Activated CD8-positive, alpha-beta memory T cell treated with anti-CD3 and anti-CD28 coated beads for 24 hours (primary cell): ENCODE results near the gene PAXX.
"Not testable (repeated sequence)": the region's sequence is repeated elsewhere in the genome, so short reads cannot be mapped to it uniquely, and the experiment has no call there.

Source experiments
- DNase-seq: peaks from one replicate; pipeline ENCODE4 v3.0.0-alpha.2; 2020

PAXX gene

GRCh38 chr9:137019891-137020683 lies 27.9 kb downstream of the PAXX start:
- no peak for DNase-seq

DNA sequence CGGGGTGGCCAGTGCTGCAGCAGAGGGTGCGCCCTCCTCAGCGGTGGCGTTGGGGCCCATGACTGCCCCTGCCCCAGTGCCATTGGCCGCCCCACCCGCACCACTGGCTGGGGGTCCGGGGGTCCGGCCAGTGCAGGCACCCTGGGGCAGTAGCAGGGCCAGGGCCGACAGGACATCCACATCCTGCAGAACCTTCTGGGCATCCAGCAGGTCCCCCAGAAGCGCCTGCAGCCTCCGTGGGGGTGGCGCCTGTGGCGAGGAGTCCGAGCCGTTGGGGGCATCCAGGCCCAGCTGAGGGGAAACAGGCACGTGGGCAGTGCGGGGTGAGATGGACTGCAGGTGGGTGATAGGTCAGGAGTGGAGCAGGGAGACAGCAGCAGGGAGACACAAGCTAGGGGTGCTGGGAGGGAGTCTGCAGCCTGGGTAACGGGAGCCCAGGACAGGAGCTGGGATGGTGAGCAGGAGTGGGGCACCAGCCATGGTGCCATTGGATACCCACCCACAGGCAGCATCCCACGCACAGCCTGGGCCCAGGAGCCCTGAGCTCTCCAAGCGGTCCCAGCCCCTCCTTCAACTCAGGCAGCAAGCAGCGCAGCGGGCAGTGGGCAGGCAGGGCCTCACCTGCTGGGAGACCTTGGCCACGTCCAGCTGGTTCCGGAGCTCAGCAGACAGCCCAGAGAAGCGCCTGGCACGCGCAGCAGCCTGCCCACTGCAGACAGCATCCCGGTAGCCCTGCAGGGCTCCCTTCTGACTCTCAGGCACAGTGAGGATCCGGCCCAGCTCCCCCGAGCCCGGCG lies 28.7 kb downstream of the PAXX start:
- no peak for DNase-seq

DNA sequence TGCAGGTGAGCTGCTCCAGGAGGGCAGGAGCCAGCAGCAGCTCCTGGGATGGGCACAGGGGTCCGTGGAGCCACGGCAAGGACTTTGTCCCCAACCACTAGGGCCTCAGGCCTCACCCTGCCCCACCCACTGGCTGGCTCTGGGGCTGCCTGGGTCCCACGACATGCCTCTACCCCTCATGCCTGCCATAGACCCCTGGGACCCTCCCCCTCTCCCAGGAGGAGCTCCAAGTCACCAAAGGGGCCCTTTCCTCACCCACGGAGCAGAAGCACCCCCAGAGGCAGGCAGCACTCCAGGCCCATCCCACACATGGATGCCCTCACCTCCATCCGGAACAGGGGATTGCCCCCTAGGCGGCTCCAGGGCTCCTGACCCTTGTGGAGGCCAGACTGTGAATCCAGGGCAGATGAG lies 29.4 kb downstream of the PAXX start:
- no peak for DNase-seq

DNA sequence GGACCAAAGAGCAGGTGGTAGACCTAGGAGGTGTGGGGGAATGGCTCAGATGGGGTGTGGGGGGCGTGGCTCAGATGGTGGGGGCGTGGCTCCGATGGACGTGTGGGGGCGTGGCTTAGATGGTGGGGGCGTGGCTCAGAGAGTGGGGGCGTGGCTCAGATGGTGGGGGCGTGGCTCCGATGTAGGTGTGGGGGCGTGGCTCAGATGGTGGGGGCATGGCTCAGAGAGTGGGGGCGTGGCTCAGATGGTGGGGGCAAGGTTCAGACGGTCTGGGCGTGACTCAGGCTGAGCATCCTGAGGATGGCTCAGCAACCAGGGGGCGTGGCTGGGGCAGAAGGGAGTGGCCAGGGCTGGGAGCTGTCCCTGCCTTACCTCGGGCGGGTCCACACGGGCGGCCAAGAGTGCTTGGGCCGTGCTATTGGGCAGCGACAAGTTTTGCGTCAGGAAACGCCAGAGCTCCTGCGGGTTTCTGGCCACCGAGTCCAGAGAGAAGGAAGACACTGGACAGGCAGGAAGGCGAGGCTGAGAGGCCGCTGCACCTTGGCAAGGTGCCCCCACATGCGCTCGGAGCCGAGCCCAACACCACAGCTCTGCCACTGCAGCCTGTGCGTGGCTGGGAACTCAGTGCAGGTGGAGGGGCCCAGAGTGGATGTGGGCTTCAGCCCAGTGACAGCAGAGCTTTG lies 29.9 kb downstream of the PAXX start:
- peak; percentile 82 for DNase-seq

DNA sequence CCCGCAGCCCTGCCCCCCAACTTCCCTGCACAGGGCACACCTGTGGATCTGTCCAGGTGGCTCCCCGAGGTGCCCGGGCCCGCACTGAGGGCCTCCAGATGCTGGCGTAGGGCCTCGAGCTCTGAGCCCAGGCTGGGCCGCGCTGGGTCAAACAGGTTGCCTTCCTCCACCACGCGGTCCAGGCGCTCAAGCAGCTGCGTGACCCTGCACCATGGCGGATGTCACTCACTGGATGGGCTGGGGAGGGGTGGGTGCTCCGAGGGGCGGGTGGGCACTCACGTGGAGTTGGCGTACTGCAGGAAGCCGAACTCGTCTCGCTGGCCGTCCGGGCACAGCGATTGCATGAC lies 30.4 kb downstream of the PAXX start:
- no peak for DNase-seq

DNA sequence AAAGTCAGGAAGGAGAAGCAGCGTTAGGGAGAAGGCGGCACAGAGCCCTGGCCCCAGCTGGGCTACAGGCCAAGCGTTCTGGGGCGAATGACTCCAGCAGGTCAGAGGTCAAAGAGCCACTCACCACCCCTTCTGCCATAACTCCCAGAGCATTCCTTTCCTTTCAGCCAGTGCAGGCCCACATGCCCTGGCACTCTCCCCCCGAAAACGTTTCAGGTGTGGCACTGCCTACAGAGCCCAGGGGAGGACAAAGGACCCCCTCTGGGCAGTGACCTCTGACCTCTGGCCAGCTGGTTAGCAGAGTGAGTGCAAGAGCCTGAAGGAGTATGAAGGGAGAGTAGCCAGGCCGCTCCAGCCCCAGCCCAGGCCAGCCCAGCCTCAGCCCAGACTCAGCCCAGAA lies 30.9 kb downstream of the PAXX start:
- no peak for DNase-seq

DNA sequence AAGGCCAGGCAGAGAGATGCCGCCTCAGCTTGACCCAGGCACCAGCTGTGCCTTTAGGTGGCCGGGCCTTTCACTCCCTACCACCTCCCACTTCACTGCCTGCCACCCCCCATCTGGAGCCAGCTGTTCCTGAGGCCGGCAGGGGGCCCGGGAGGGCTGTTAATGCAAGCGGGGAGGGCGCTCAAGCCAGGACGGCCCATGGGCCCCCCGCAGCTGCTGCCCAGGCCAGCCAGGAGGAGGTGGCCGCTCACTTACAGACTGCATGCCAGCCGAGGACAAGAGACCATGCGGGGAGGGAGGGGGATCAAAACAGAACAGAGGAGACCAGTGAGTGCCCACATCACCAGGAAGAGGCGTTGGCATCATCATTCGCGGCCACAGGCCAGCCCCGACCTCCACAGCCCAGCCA lies 31.4 kb downstream of the PAXX start:
- no peak for DNase-seq

DNA sequence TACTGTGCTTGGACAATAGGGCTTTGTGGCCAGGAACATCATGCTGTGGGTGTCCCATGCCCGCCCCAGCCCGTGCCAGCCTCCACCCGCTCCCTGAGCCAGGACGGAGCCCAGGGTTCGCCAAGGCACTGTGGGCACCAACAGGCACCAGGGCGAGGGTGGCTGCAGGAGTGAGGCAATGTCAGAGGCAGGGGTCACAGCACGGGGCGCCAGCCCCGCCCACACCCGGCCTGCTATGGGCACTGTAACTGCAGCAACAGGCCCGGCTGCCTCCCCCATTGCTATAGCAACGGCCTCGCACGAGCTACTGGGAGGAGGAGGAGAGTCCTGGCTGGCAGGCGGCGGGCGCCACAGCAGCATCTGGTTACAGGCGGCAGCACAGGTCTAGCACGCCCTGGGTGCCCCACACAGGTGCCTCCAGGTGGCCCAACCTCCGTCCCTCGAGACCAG lies 33.3 kb downstream of the PAXX start:
- DNase-seq: no peak

DNA sequence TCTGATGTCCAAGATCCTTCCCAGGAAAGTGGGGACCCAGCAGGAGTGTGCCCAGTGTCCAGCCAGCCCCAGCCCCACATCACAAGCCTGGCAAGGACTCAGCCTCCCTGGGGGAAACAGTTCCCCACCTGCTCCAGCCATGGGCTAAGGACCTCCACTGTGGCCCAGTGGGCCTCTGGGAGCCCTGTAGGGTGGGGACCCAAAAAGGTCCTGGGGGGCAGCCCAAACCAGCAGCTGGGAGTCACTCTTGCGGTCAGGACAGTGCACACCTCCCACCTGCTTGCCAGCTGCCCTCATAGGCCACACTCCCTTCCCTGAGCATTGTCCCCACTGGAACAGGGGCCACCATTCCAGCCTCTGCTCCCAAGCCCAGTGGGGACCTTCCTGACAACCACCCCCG lies 34.2 kb downstream of the PAXX start:
- DNase-seq: no peak

GRCh38 chr9:137026828-137027227 lies 34.6 kb downstream of the PAXX start:
- DNase-seq: no peak

DNA sequence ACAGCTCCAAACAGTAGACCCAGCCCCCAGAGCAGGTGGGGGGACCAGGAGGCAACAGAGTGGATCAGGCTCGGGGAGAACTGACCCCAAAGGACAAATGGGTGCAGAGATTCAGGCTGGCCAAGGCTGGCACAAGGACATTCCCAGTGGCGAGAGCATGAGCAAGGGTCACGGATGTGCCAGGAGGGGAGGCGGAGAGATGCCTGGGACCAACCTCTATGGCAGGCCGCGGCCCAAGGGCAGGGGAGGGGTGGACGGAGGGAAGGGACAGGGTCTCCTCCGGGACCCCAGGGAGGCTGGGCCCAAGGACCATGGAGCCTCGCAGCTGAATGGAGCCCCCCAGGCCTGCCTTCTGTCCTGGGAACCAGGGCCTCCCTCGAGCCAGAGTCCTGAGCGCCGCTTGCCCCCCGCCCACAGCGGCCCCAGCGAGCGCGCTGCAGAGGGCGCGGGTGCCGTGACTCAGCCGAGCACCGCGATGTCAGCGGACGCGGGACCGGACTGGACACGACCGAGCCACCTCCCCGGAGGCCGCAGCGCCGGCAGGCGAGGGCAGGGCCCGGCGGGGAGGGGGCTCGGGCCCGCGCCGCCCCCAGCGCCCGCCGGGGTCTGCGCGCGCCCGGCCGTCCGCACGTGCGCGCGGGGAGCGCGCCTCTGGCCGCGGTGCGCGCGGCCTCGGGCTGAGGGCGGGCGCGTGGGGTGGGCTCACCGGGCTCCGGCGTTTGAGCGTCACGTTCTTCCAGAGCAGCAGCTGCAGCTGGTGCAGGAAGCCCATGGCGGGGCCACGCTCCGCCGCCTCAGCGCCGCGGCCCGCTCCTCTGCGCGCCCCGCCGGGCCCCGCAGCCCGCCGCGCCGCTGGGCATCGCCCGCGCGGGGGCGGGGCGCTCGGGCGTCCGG lies 35.4 kb downstream of the PAXX start, which contains the start of gene ABCA2:
ABCA2 (minus strand) TSS at position 869 of the 894 bp plus-strand sequence; CDS start at position 772, 97 bp downstream.
- peak; percentile 68 for DNase-seq

DNA sequence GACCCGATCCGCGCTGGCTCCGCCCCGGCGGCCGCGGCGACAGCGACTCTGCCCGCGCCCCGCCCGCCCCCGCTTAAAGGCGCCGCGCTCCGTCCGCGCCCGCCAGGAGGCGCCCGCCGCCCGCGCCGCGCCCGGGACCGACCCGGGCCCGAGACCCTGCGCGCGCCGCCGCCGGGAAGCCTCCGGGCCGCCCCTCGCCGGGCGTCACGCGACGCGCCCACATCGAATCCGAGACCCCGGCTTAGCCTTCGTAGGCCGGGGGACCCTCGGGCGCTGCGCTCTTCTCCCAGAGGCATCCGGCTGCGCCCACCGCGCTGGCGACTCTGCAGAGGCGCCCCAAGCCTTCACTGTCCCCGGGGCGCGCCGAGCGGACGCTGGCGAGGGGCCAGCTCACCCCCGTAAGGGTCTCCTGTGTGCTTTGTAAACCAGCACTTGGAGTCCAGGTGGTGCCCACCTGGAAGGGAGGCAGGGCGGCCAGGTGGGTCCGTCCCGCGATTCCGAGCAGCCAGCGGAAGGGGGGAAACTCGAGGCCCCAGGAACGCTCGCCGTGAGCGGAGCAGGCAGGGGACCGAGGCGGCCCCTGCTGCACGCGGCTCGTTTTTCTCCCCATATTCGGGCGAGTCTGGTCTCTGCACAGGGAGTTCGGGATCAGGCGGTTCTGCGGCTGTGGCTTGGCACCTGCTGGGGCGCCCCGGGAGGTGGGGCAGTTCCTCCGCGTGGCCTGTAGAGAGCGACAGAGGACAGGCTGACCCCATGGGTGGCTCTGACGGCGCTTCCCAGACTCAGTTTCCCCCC lies 36.2 kb downstream of the PAXX start:
- DNase-seq: peak; percentile 86

GRCh38 chr9:137029058-137029936 lies 37.1 kb downstream of the PAXX start:
- DNase-seq: peak; percentile 94

- no peak for DNase-seq
These were observed 37.8 kb downstream of the PAXX start for GRCh38 chr9:137030006-137030405.

GRCh38 chr9:137030538-137031527 lies 38.6 kb downstream of the PAXX start:
- peak; percentile 83 for DNase-seq

GRCh38 chr9:137031904-137032640 lies 39.9 kb downstream of the PAXX start, which contains the start of gene FUT7:
TSS of gene FUT7 (minus strand) at chr9:137032088. CDS start at chr9:137031991, 97 bp downstream.
- DNase-seq: no peak

DNA sequence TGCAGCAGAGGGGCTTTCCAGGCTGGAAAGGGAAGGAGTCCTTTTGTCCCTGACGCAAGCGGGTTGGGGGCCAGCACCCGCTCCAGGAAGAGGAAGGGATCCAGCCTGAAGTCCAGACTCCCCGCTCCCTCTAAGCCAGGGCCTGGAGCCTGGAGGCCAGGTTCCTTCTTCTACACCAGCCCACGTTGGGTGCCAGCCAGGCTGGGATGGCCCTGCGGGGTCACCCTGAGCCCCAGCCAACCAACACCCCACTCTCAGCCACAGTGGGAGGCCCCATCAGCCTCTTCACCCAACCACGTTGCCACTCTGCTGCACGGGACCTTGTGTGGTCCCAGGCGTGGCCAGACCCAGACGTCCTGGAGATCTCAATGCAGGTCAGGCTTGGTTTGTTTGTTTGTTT lies 40.6 kb downstream of the PAXX start:
- no peak for DNase-seq

DNA sequence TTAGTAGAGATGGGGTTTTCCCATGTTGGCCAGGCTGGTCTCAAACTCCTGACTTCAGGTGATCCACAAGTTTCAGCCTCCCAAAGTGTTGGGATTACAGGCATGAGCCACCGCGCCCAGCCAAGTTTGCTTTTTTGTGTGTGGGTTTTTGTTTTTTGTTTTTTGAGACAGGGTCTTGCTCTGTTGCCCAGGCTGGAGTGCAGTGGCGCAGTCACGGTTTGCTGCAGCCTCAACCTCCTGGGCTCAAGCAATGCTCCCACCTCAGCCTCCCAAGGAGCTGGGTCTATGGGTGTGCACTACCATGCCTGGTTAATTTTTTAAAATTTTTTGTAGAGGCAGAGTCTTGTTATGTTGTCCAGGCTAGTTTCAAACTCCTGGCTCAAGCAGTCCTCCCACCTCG lies 41.3 kb downstream of the PAXX start:
- not testable (repeated sequence) for DNase-seq
